Measurements from ENCODE around the gene UBE2E3.

DNA sequence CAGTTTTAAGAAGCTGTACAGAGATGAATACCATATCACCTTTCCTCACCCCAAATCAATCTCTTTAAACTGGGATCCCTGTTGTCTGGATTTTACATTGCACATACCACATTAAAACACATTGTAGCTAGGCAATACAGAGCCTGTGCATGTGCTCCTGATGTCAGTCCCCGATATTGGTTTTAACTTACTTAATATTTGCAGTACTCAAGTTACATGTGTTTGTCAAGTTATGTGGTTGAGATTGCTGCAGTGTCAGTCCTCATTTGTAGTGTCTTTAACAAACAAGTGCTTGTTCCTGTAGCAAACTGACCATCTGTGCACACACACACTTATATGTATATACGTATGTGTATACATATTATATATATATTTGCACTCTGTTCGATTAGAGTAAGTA is 10.4 kb upstream of the UBE2E3 start:
- TF ChIP-seq, protein P1, sequence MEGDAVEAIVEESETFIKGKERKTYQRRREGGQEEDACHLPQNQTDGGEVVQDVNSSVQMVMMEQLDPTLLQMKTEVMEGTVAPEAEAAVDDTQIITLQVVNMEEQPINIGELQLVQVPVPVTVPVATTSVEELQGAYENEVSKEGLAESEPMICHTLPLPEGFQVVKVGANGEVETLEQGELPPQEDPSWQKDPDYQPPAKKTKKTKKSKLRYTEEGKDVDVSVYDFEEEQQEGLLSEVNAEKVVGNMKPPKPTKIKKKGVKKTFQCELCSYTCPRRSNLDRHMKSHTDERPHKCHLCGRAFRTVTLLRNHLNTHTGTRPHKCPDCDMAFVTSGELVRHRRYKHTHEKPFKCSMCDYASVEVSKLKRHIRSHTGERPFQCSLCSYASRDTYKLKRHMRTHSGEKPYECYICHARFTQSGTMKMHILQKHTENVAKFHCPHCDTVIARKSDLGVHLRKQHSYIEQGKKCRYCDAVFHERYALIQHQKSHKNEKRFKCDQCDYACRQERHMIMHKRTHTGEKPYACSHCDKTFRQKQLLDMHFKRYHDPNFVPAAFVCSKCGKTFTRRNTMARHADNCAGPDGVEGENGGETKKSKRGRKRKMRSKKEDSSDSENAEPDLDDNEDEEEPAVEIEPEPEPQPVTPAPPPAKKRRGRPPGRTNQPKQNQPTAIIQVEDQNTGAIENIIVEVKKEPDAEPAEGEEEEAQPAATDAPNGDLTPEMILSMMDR (IDR thresholded peaks at IDR 0.05 in 8 of 11, conservative IDR thresholded peaks at IDR 0.05 in 3 of 11) = no peak
- TF ChIP-seq POLR2A (IDR thresholded peaks at IDR 0.05) = no peak
- no peak for TF ChIP-seq POLR2AphosphoS5 (IDR thresholded peaks at IDR 0.05)

Data from spleen (tissue), 7 donors.